Mesodermal cell (in vitro differentiated cells): ENCODE data around the gene PLEKHA7.

Source experiments
- H3K27ac ChIP-seq: 2 replicates; pipeline ENCODE4 v1.7.0; 2013; ENCODE audit warnings: mild to moderate bottlenecking, low read depth, low read length, moderate library complexity; ENCODE audit not compliant: severe bottlenecking
- H3K36me3 ChIP-seq: 2 replicates; pipeline ENCODE4 v1.7.1; 2013; ENCODE audit warnings: mild to moderate bottlenecking, low read length, moderate library complexity; ENCODE audit not compliant: control insufficient read depth, insufficient read depth
- H3K4me1 ChIP-seq: one replicate; pipeline ENCODE4 v1.7.1; 2013; ENCODE audit warnings: mild to moderate bottlenecking, low read length; ENCODE audit not compliant: insufficient read depth, control insufficient read depth, poor library complexity, severe bottlenecking
- H3K4me3 ChIP-seq: 2 replicates; pipeline ENCODE4 v1.7.0; 2013; ENCODE audit warnings: low read length, control low read depth, mild to moderate bottlenecking; ENCODE audit not compliant: insufficient read depth, poor library complexity, severe bottlenecking; ENCODE audit errors: extremely low read depth
- H3K9me3 ChIP-seq: 2 replicates; pipeline ENCODE4 v1.7.1; 2013; ENCODE audit warnings: mild to moderate bottlenecking, low read length, moderate library complexity; ENCODE audit not compliant: control insufficient read depth
- WGBS, 2 experiments: methylation state at CpG; one replicate each; pipeline ENCODE4 v1.1.5; 2013; ENCODE audit warnings: missing lambda C conversion rate in 2 of 2; ENCODE audit not compliant: insufficient coverage in 2 of 2; 5-methylcytosine and 5-hydroxymethylcytosine counted together

The PLEKHA7 gene

GRCh38 chr11:16818284-16818683, 195.9 kb downstream of the PLEKHA7 start:
- 75 to 89% methylated on average over 4 of the region's 4 CpGs for WGBS, 2 experiments
- Histone ChIP-seq H3K4me3 (no peak overlapping the region), H3K4me1 (peaks cover 22% of the 10 kb centered on the region), H3K36me3 (no peaks in the 10 kb centered on the region), H3K27ac (no peak overlapping the region), H3K9me3 (no peaks in the 10 kb centered on the region)

- H3K9me3 ChIP-seq = no peaks in the 10 kb centered on the region
- no peak overlapping the region for H3K4me3 ChIP-seq
- WGBS, 2 experiments = 86 to 92% methylated on average over 3 to 4 of the region's 4 CpGs
- no peak overlapping the region for H3K27ac ChIP-seq
- peaks cover 22% of the 10 kb centered on the region for H3K4me1 ChIP-seq
- H3K36me3 ChIP-seq = no peaks in the 10 kb centered on the region
These were observed 196.9 kb downstream of the PLEKHA7 start for GRCh38 chr11:16817351-16817750.

- peaks cover 16% of the 10 kb centered on the region for H3K4me1 ChIP-seq
- WGBS, 2 experiments = 95 to 96% methylated on average over 22 to 31 of the region's 32 CpGs
- H3K36me3 ChIP-seq = no peaks in the 10 kb centered on the region
- H3K9me3 ChIP-seq = no peaks in the 10 kb centered on the region
- no peak overlapping the region for H3K27ac ChIP-seq
- no peak overlapping the region for H3K4me3 ChIP-seq
These were observed 197.6 kb downstream of the PLEKHA7 start for GRCh38 chr11:16816358-16817270.

- Histone ChIP-seq H3K4me3 (no peak overlapping the region), H3K9me3 (no peaks in the 10 kb centered on the region), H3K4me1 (peaks cover 7% of the 10 kb centered on the region), H3K36me3 (no peaks in the 10 kb centered on the region), H3K27ac (no peak overlapping the region)
- 77 to 84% methylated on average over 16 to 20 of the region's 23 CpGs for WGBS, 2 experiments
These were observed 199.0 kb downstream of the PLEKHA7 start for GRCh38 chr11:16815047-16815767.

GRCh38 chr11:16814410-16815046, 199.7 kb downstream of the PLEKHA7 start:
- 75 to 79% methylated on average over 5 to 7 of the region's 7 CpGs for WGBS, 2 experiments
- Histone ChIP-seq H3K4me1 (peaks cover 4% of the 10 kb centered on the region), H3K9me3 (no peaks in the 10 kb centered on the region), H3K27ac (no peak overlapping the region), H3K36me3 (no peaks in the 10 kb centered on the region), H3K4me3 (no peak overlapping the region)

GRCh38 chr11:16813126-16813525, 201.1 kb downstream of the PLEKHA7 start:
- no peaks in the 10 kb centered on the region for H3K36me3 ChIP-seq
- no peaks in the 10 kb centered on the region for H3K4me1 ChIP-seq
- no peaks in the 10 kb centered on the region for H3K9me3 ChIP-seq
- H3K4me3 ChIP-seq = no peak overlapping the region
- 94 to 95% methylated on average over 5 of the region's 5 CpGs for WGBS, 2 experiments
- H3K27ac ChIP-seq = no peak overlapping the region

- Histone ChIP-seq H3K4me3 (no peak overlapping the region), H3K27ac (no peak overlapping the region), H3K4me1 (no peaks in the 10 kb centered on the region), H3K36me3 (no peaks in the 10 kb centered on the region), H3K9me3 (no peaks in the 10 kb centered on the region)
- WGBS, 2 experiments = 46 to 61% methylated on average over 4 of the region's 5 CpGs
These were observed 201.9 kb downstream of the PLEKHA7 start for GRCh38 chr11:16812274-16812673.

- 88 to 91% methylated on average over 2 to 3 of the region's 3 CpGs for WGBS, 2 experiments
- H3K36me3 ChIP-seq = no peaks in the 10 kb centered on the region
- no peak overlapping the region for H3K4me3 ChIP-seq
- H3K9me3 ChIP-seq = no peaks in the 10 kb centered on the region
- H3K4me1 ChIP-seq = no peaks in the 10 kb centered on the region
- no peak overlapping the region for H3K27ac ChIP-seq
These were observed 202.8 kb downstream of the PLEKHA7 start for GRCh38 chr11:16811136-16812020.

- WGBS, 2 experiments = 85 to 92% methylated on average over 5 to 10 of the region's 11 CpGs
- Histone ChIP-seq H3K4me3 (no peak overlapping the region), H3K27ac (no peak overlapping the region), H3K36me3 (no peaks in the 10 kb centered on the region), H3K4me1 (no peaks in the 10 kb centered on the region), H3K9me3 (no peaks in the 10 kb centered on the region)
These were observed 204.1 kb downstream of the PLEKHA7 start for GRCh38 chr11:16809886-16810668.
